HG03159 (cell line): ENCODE measurements around the gene DNAI1.

Experiments
- ATAC-seq: cut with Tn5 transposase; IDR thresholded peaks from one replicate; pipeline ENCODE4 v1.9.1; 2021; ENCODE audit warnings: mild to moderate bottlenecking, moderate library complexity; ENCODE audit not compliant: unreplicated experiment

DNAI1 gene

GRCh38 chr9:34490360-34490759, 31.8 kb downstream of the DNAI1 start:
- no peak for ATAC-seq

- no peak for ATAC-seq
These were observed 32.2 kb downstream of the DNAI1 start for GRCh38 chr9:34490760-34491159.

- ATAC-seq, result no peak
These were observed 33.0 kb downstream of the DNAI1 start for GRCh38 chr9:34491596-34491995.

- no peak for ATAC-seq
These were observed 33.4 kb downstream of the DNAI1 start for GRCh38 chr9:34492051-34492450.

GRCh38 chr9:34493972-34494535, 35.4 kb downstream of the DNAI1 start:
- no peak for ATAC-seq

- no peak for ATAC-seq
These were observed 37.6 kb downstream of the DNAI1 start for GRCh38 chr9:34496149-34496712.

GRCh38 chr9:34498553-34498952, 39.9 kb downstream of the DNAI1 start:
- ATAC-seq, result no peak

- no peak for ATAC-seq
These were observed 40.5 kb downstream of the DNAI1 start for GRCh38 chr9:34499076-34499475.

GRCh38 chr9:34500623-34501267, 42.1 kb downstream of the DNAI1 start:
- no peak for ATAC-seq

GRCh38 chr9:34501372-34501771, 42.8 kb downstream of the DNAI1 start:
- ATAC-seq, result no peak

- ATAC-seq, result no peak
These were observed 43.4 kb downstream of the DNAI1 start for GRCh38 chr9:34501889-34502425.

- no peak for ATAC-seq
These were observed 43.9 kb downstream of the DNAI1 start for GRCh38 chr9:34502471-34502870.

- ATAC-seq, result no peak
These were observed 44.3 kb downstream of the DNAI1 start for GRCh38 chr9:34502891-34503290.

GRCh38 chr9:34503406-34503805, 44.8 kb downstream of the DNAI1 start:
- ATAC-seq, result no peak

GRCh38 chr9:34505370-34506120, 46.9 kb downstream of the DNAI1 start:
- ATAC-seq, result no peak

- ATAC-seq, result no peak
These were observed 48.0 kb downstream of the DNAI1 start for GRCh38 chr9:34506623-34507022.

GRCh38 chr9:34507556-34507955, 49.0 kb downstream of the DNAI1 start:
- no peak for ATAC-seq

- ATAC-seq, result no peak
These were observed 49.4 kb downstream of the DNAI1 start for GRCh38 chr9:34507966-34508365.

GRCh38 chr9:34508463-34508862, 49.9 kb downstream of the DNAI1 start:
- ATAC-seq, result no peak

GRCh38 chr9:34508951-34509350, 50.3 kb downstream of the DNAI1 start:
- ATAC-seq, result no peak
